HepG2 (cell line): ENCODE results near the gene PLIN4. TPM values are rescaled to one million over a fixed set of nuclear protein-coding genes. Genes with fewer than 3 reads are reported as not detected.
A peak's percentile ranks its signal among the peaks of the same experiment; 100 is the strongest.

Source experiments
- HNRNPK ChIP-seq: fragments of 200-400 bp; formaldehyde crosslinking; IDR thresholded peaks from 2 replicates; pipeline ENCODE4 v1.6.1; 2018; ENCODE audit warnings: low read length, low read depth, moderate library complexity, mild to moderate bottlenecking; ENCODE audit not compliant: poor library complexity, severe bottlenecking
- PCBP2 ChIP-seq: fragments of 200-400 bp; formaldehyde crosslinking; optimal IDR thresholded peaks from 2 replicates; pipeline ENCODE3; 2018; ENCODE audit warnings: low read length, low read depth; ENCODE audit not compliant: poor library complexity, severe bottlenecking
- RNF2 ChIP-seq: fragments of 450-650 bp; conservative IDR thresholded peaks from 2 replicates; pipeline ENCODE4 v1.6.1; 2016; ENCODE audit warnings: low read depth
- SALL1 ChIP-seq: sonication (generic); formaldehyde crosslinking; IDR thresholded peaks from 2 replicates; pipeline ENCODE4 v1.8.0; 2022; ENCODE audit warnings: mild to moderate bottlenecking, missing genetic modification reagents
- SMC3 ChIP-seq: IDR thresholded peaks from 2 replicates; pipeline ENCODE4 v1.6.1; 2011; ENCODE audit warnings: low read length, improper control_type of control experiment
- SRSF1 ChIP-seq: fragments of 200-400 bp; formaldehyde crosslinking; optimal IDR thresholded peaks from 2 replicates; pipeline ENCODE3; 2017; ENCODE audit warnings: mild to moderate bottlenecking, low read depth, low read length, moderate library complexity
- ZBTB4 ChIP-seq: sonication (generic); formaldehyde crosslinking; IDR thresholded peaks from 2 replicates; pipeline ENCODE4 v1.4.0; 2020; ENCODE audit warnings: missing genetic modification reagents, mild to moderate bottlenecking, borderline replicate concordance
- ZNF274 ChIP-seq: sonication (generic); formaldehyde crosslinking; IDR thresholded peaks from 2 replicates; pipeline ENCODE4 v1.5.1; 2020; ENCODE audit warnings: mild to moderate bottlenecking, missing genetic modification reagents
- ZNF687 ChIP-seq: sonication (generic); formaldehyde crosslinking; IDR thresholded peaks from 2 replicates; pipeline ENCODE4 v1.5.1; 2020; ENCODE audit warnings: mild to moderate bottlenecking, missing genetic modification reagents, moderate library complexity
- polyA plus RNA-seq, 8 experiments: library from polyadenylated mRNA; depleted of rRNA in 3 of 8; stranded (reverse) in 7 of 8; unstranded in 1 of 8; fragments of >200 nt; fragmentation: Illumina TruSeq in 4 of 8; extraction: Trizol in 4 of 8; gene quantifications; 2 replicates each; pipeline versions ENCODE4 v1.2.1 to v1.2.3, GENCODE V29; 2011 to 2016; ENCODE audit warnings: low read depth in 4 of 8, missing spikeins in 1 of 8, mixed read lengths in 1 of 8; ENCODE audit not compliant: insufficient read depth in 1 of 8
- total RNA-seq, 5 experiments: library from RNA; depleted of rRNA; stranded (reverse); fragments of >200 nt; fragmentation: Illumina TruSeq; extraction: Trizol; gene quantifications; 2 replicates each; pipeline ENCODE4 v1.2.3, GENCODE V29; 2016; ENCODE audit warnings: low read depth in 1 of 5
- TF ChIP-seq, protein P1 (sequence below): sonication (generic); formaldehyde crosslinking; IDR thresholded peaks from 2 replicates; pipeline ENCODE4 v1.4.0; 2020; ENCODE audit warnings: missing genetic modification reagents; ENCODE audit errors: not compliant biosample characterization
- TF ChIP-seq, protein P2 (sequence below): sonication (generic); formaldehyde crosslinking; IDR thresholded peaks from 2 replicates; pipeline ENCODE4 v1.5.1; 2020; ENCODE audit warnings: missing genetic modification reagents, mild to moderate bottlenecking, borderline replicate concordance
- TF ChIP-seq, protein P3 (sequence below): sonication (generic); formaldehyde crosslinking; IDR thresholded peaks from 2 replicates; pipeline ENCODE4 v1.4.0; 2020; ENCODE audit warnings: missing genetic modification reagents

The PLIN4 gene
- total and polyA plus RNA-seq, 2 of the 13 experiments (the other 11 are each of a cell fraction or from before 2014, with no cell fraction given): 1.1 to 1.3 TPM

DNA sequence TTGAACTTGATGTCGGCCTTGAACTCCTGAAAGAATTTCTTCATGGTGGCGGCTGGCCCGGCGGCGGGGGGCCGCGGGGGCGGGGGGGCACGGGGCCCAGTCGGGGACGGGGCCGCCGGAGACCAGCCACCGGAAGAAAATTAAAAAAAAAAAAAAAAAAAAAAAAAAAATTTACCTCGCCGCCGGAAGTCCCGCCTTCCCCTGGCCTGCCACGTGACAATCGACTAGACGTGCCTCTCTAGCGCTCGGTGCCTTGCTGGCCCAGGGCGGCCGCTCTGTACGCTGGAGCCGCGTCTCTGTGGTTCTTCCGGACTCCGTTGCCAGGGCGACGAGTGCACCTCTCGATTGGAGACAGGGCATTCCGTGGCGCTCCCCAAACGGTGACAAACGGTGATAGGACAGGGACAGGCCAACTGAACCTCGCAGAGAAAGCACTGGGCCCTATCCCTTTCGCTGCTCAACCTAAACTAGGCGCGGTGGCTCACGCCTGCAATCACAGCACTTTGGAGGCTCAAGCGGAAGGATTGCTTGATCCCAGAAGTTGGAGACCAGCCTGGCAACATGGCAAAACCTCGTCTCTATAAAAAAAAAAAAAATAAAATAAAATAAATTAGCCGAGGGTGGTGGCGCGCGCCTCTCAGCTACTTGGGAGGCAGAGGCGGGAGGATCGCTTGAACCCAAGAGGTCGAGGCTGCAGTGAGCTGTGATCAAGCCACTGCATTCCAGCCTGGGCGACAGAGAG lies 60.5 kb downstream of the PLIN4 start, which contains the start of gene UBXN6 (continued):
- peak; percentile 64 for TF ChIP-seq ZNF687 (CRISPR knock-in tag)
- TF ChIP-seq, protein P1, sequence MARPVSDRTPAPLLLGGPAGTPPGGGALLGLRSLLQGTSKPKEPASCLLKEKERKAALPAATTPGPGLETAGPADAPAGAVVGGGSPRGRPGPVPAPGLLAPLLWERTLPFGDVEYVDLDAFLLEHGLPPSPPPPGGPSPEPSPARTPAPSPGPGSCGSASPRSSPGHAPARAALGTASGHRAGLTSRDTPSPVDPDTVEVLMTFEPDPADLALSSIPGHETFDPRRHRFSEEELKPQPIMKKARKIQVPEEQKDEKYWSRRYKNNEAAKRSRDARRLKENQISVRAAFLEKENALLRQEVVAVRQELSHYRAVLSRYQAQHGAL (CRISPR knock-in tag): peak; percentile 62
- 0 out of 2 replicates have a peak, but pooled peaks have one; percentile 56 for TF ChIP-seq ZNF274 (CRISPR knock-in tag)
- TF ChIP-seq SALL1: peak; percentile 79
- no peak for TF ChIP-seq PCBP2
- no peak for TF ChIP-seq RNF2
- TF ChIP-seq SMC3: no peak
- TF ChIP-seq ZBTB4 (CRISPR knock-in tag): 0 out of 2 replicates have a peak, but pooled peaks have one; percentile 44
- no peak for TF ChIP-seq SRSF1
- TF ChIP-seq, protein P2, sequence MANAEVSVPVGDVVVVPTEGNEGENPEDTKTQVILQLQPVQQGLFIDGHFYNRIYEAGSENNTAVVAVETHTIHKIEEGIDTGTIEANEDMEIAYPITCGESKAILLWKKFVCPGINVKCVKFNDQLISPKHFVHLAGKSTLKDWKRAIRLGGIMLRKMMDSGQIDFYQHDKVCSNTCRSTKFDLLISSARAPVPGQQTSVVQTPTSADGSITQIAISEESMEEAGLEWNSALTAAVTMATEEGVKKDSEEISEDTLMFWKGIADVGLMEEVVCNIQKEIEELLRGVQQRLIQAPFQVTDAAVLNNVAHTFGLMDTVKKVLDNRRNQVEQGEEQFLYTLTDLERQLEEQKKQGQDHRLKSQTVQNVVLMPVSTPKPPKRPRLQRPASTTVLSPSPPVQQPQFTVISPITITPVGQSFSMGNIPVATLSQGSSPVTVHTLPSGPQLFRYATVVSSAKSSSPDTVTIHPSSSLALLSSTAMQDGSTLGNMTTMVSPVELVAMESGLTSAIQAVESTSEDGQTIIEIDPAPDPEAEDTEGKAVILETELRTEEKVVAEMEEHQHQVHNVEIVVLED: peak; percentile 76
- TF ChIP-seq, protein P3, sequence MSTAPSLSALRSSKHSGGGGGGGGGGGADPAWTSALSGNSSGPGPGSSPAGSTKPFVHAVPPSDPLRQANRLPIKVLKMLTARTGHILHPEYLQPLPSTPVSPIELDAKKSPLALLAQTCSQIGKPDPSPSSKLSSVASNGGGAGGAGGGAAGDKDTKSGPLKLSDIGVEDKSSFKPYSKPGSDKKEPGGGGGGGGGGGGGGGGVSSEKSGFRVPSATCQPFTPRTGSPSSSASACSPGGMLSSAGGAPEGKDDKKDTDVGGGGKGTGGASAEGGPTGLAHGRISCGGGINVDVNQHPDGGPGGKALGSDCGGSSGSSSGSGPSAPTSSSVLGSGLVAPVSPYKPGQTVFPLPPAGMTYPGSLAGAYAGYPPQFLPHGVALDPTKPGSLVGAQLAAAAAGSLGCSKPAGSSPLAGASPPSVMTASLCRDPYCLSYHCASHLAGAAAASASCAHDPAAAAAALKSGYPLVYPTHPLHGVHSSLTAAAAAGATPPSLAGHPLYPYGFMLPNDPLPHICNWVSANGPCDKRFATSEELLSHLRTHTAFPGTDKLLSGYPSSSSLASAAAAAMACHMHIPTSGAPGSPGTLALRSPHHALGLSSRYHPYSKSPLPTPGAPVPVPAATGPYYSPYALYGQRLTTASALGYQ (CRISPR knock-in tag): 0 out of 2 replicates have a peak, but pooled peaks have one; percentile 27
- no peak for TF ChIP-seq HNRNPK
